ENCODE measurements around the gene GAPDH. TPM values are rescaled to one million over a fixed set of nuclear protein-coding genes. Genes with fewer than 3 reads are reported as not detected.
"Not testable (repeated sequence)": the region's sequence is repeated elsewhere in the genome, so short reads cannot be mapped to it uniquely, and the experiment has no call there.

Gene GAPDH
- total RNA-seq, 1 donor from 2014 or later = 5,930 TPM

DNA sequence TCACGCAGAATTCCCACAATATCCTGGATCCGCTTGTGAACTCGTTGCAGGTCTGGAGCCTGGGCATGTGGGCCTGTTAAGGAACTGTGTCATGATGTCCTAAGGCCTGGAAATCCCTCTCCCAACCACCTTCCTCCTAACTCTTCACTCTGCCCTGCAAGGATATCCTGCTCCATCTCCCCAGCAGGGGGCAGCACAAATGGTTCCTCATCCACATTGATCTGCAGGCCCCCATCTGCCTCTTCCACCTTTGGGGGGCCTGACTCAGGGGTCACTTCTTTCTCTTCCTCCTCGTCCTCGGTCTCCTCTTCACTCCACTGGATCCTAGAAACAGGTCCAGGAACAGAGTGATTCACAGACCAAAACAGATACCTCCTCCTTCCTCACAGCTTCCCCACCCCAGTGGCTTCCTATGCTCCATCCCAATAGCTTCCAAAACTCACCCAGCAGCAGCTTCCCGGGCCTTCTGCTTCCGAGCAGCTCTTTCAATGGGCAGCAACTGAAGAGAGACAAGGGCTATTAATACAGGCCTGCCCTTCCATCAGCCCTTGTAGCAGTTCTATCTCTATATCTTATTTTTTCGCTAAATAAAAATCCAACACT, 29.2 kb downstream of the GAPDH start:
- peak; percentile 28 for DNase-seq (ENCODE audit: low read depth)

- no peak for DNase-seq (ENCODE audit: low read depth)
Measured at GRCh38 chr12:6567112-6567670, 32.9 kb downstream of the GAPDH start.

- DNase-seq (ENCODE audit: low read depth) = no peak
Measured at GRCh38 chr12:6569312-6569711, 35.0 kb downstream of the GAPDH start.

- DNase-seq (ENCODE audit: low read depth) = no peak
Measured at GRCh38 chr12:6569786-6570185, 35.5 kb downstream of the GAPDH start.

DNA sequence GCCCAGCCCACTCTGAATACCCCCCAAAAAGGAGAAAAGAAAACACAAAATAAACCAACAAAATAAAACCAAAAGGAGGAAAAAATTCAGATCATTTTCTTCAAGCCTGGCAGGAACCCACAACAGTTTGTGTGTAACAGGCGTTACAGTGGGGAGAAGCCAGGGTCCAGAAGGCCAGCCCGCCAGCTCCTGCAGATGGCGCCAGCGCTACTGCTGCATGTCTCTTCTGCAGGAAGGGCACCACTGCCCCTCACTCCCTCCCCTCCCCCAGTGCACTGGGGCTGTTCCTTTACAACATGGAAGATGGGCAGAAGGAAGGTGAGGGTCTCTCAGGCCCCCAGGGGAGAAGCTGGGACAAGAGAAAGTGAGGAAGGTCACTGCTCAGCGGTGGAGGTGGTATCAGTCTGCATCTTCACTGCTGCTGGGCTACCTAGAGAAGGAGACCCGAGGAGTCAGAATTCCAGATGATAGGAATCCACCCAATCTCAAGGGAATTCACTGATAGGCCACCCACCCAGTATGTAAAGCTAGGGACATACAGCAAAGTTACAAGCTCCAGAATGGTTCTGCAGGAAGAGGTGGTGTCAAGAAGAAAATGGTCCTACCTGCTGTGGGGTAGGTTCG, 36.1 kb downstream of the GAPDH start:
- DNase-seq (ENCODE audit: low read depth) = peak; percentile 29

DNA sequence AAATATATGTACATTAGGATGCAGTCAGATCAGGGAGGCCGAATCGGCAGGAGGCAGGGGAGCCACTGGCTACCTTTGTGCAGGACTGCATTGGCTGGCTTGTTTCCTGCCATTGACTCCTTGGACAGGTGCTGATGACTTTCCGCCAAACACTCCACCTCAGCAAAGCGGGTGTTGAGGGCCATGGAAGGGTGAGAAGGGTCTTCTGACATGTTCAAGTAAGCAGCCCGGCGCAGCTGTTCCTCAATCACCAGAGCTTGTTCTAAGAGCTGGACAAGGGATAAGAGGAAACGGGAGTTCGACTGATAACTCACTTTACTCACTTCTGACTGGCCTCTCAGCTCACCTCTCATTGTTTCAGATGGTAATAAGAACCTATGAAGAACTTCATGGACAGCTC, 38.7 kb downstream of the GAPDH start:
- DNase-seq (ENCODE audit: low read depth) = no peak

- no peak for DNase-seq (ENCODE audit: low read depth)
Measured at GRCh38 chr12:6574576-6575295, 40.4 kb downstream of the GAPDH start.

DNA sequence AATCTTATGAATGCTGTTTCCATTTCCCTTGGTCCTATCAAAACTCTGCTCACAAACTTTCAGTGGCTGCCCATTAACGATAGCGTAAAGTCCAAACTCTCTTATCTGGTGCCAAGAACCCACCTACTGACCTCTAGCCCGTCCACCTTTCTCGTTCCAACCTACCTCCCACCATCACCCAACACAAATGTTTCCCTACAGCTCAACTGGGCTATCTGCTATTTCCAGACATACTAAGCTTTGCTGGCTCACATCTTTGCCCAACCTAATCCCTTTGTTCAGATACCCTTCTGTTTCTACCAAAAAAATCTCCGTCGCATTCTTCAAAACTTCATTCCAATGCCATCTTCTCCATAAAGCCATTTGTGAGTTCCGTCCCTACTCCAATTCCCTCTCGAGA, 41.3 kb downstream of the GAPDH start:
- DNase-seq (ENCODE audit: low read depth) = no peak

DNA sequence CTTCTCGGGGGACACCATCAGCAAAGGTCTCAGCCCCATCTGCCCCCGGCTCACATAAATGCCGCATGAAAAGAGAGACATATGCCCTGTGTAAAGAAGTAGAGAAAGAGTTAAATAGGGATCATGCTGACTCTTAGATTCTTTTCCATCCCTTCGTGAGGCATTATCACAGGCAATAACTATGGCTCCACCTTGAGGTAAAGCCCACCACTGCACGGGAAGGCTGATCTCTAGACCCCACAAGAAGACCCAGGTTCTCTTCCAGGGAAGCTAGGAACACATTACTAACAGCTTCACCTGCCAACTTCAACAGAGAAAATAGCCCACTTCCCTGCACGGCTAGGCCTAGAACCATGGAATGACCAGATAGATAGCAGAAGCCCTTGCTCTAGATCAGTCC, 47.9 kb downstream of the GAPDH start:
- DNase-seq (ENCODE audit: low read depth) = no peak

GRCh38 chr12:6582959-6583358, 48.6 kb downstream of the GAPDH start:
- no peak for DNase-seq (ENCODE audit: low read depth)

GRCh38 chr12:6584293-6584692, 50.0 kb downstream of the GAPDH start:
- no peak for DNase-seq (ENCODE audit: low read depth)

DNA sequence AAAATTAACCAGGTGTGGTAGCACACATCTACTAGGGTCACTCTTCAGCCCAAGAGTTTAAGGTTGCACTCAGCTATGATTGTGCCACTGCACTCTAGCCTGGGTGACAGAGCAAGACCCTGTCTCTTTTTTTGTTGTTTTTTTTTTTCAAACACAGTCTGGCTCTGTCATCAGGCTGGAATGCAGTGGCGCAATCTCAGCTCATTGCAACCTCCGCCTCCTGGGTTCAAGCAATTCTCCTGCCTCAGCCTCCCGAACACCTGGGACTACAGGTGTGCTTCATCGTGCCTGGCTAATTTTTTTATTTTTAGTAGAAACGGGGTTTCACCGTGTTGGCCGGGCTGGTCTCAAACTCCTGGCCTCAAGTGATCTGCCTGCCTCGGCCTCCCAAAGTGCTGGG, 52.3 kb downstream of the GAPDH start:
- DNase-seq (ENCODE audit: low read depth) = not testable (repeated sequence)

Other genes with a start within 250 kb of the GAPDH start
- gene PLEKHG6, start 223.8 kb upstream of the GAPDH start, total RNA-seq = 1.4 and 2.7 TPM in 2 replicates
- 42.5 and 159 TPM in 2 replicates for gene TNFRSF1A, start 192.4 kb upstream of the GAPDH start, total RNA-seq
- gene SCNN1A, start 159.0 kb upstream of the GAPDH start, total RNA-seq = 57.5 and 243 TPM in 2 replicates
- gene LTBR, start 150.4 kb upstream of the GAPDH start, total RNA-seq = 58.5 and 103 TPM in 2 replicates
- not detected in 2 replicates for gene CD27, start 89.6 kb upstream of the GAPDH start, total RNA-seq
- gene TAPBPL, start 82.5 kb upstream of the GAPDH start, total RNA-seq = 8.2 and 19.1 TPM in 2 replicates
- 1.8 and 2.3 TPM in 2 replicates for gene VAMP1, start 63.8 kb upstream of the GAPDH start, total RNA-seq
- gene MRPL51, start 41.3 kb upstream of the GAPDH start, total RNA-seq = 57.1 and 84.9 TPM in 2 replicates
- 28.1 and 138 TPM in 2 replicates for gene NCAPD2, start 40.4 kb upstream of the GAPDH start, total RNA-seq
- gene IFFO1, start 21.5 kb downstream of the GAPDH start, total RNA-seq = 3.8 and 5.2 TPM in 2 replicates
- gene NOP2, start 33.8 kb downstream of the GAPDH start, total RNA-seq = 16.5 and 32.3 TPM in 2 replicates
- 228 and 358 TPM in 2 replicates for gene CHD4, start 72.9 kb downstream of the GAPDH start, total RNA-seq
- gene LPAR5, start 101.4 kb downstream of the GAPDH start, total RNA-seq = 0.17 TPM in 1 of 2 replicates, not detected in the other
- 0.15 and 0.17 TPM in 2 replicates for gene ACRBP, start 112.9 kb downstream of the GAPDH start, total RNA-seq
- 45.3 and 67.6 TPM in 2 replicates for gene ING4, start 128.6 kb downstream of the GAPDH start, total RNA-seq
- 5.6 and 18.4 TPM in 2 replicates for gene ZNF384, start 154.9 kb downstream of the GAPDH start, total RNA-seq
- gene PIANP, start 166.3 kb downstream of the GAPDH start, total RNA-seq = 0.15 TPM in 1 of 2 replicates, not detected in the other
- 66.0 and 68.3 TPM in 2 replicates for gene COPS7A, start 189.5 kb downstream of the GAPDH start, total RNA-seq
- 168 and 222 TPM in 2 replicates for gene MLF2, start 218.6 kb downstream of the GAPDH start, total RNA-seq
- gene PTMS, start 231.8 kb downstream of the GAPDH start, total RNA-seq = 24.0 and 69.1 TPM in 2 replicates
- gene LAG3, start 238.0 kb downstream of the GAPDH start, total RNA-seq = not detected in 2 replicates